GM18867 (cell line): Measurements from ENCODE around the gene LPP.

Experiments
- ATAC-seq: cut with Tn5 transposase; IDR thresholded peaks from one replicate; pipeline ENCODE4 v1.9.1; 2021; ENCODE audit warnings: mild to moderate bottlenecking, moderate library complexity; ENCODE audit not compliant: unreplicated experiment

The LPP gene

GRCh38 chr3:188455748-188456147 lies 301.8 kb downstream of the LPP start:
- no peak for ATAC-seq

- ATAC-seq, result no peak
Observed at GRCh38 chr3:188458756-188459155, 304.8 kb downstream of the LPP start.

- ATAC-seq, result no peak
Observed at GRCh38 chr3:188465311-188465710, 311.4 kb downstream of the LPP start.

- no peak for ATAC-seq
Observed at GRCh38 chr3:188468196-188468595, 314.2 kb downstream of the LPP start.

GRCh38 chr3:188468662-188469061 lies 314.7 kb downstream of the LPP start:
- no peak for ATAC-seq

GRCh38 chr3:188469228-188469885 lies 315.4 kb downstream of the LPP start:
- ATAC-seq, result no peak

- ATAC-seq, result no peak
Observed at GRCh38 chr3:188470508-188471130, 316.7 kb downstream of the LPP start.

GRCh38 chr3:188471723-188472122 lies 317.8 kb downstream of the LPP start:
- ATAC-seq, result no peak

GRCh38 chr3:188472336-188472735 lies 318.4 kb downstream of the LPP start:
- no peak for ATAC-seq

GRCh38 chr3:188473045-188473444 lies 319.1 kb downstream of the LPP start:
- no peak for ATAC-seq

GRCh38 chr3:188473591-188474288 lies 319.8 kb downstream of the LPP start:
- no peak for ATAC-seq

GRCh38 chr3:188476935-188477334 lies 323.0 kb downstream of the LPP start:
- no peak for ATAC-seq

- no peak for ATAC-seq
Observed at GRCh38 chr3:188480011-188480410, 326.1 kb downstream of the LPP start.

GRCh38 chr3:188482929-188483328 lies 329.0 kb downstream of the LPP start:
- no peak for ATAC-seq

- no peak for ATAC-seq
Observed at GRCh38 chr3:188486126-188486525, 332.2 kb downstream of the LPP start.

- ATAC-seq, result no peak
Observed at GRCh38 chr3:188486952-188487351, 333.0 kb downstream of the LPP start.

- no peak for ATAC-seq
Observed at GRCh38 chr3:188487652-188488051, 333.7 kb downstream of the LPP start.

GRCh38 chr3:188488801-188489200 lies 334.8 kb downstream of the LPP start:
- ATAC-seq, result no peak

- ATAC-seq, result peak; percentile 40
Observed at GRCh38 chr3:188489639-188490405, 335.9 kb downstream of the LPP start.

- ATAC-seq, result no peak
Observed at GRCh38 chr3:188490416-188490815, 336.5 kb downstream of the LPP start.

- no peak for ATAC-seq
Observed at GRCh38 chr3:188491276-188491687, 337.3 kb downstream of the LPP start.
